ENCODE data around the gene ADAMTS15. TPM values are rescaled to one million over a fixed set of nuclear protein-coding genes. Genes with fewer than 3 reads are reported as not detected.

The ADAMTS15 gene
- total and polyA plus RNA-seq, 12 donors, result 0.68 to 3.7 (median 2.2) TPM

DNA sequence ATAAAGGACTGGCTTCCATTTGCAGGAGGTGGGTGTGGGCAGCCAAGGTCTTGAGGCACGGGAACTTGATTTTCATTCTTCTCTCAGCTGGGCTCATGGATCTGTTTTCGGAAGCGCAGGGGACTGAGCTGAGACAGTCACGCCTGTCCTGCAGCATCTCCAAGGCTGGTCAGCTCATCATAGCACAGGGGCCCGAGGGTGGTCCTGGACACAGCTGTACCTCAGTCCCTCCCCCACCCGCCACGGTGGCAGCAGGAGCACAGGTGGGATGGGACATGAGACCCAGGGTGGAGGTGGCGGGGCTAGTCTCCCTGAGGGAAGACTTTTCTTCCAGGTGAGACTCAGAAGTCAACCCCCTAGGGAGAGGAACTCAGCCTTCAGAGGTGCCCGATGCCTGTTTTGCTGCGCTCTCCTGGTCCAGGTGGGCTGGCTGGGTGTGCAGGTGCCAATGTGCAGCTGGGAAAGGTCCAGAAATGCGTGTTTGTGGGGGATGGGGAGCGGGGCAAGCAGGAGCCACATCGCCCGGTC lies 23.8 kb upstream of the ADAMTS15 start:
- TF ChIP-seq POLR2A (IDR thresholded peaks at IDR 0.05), result no peak
- TF ChIP-seq, protein P1, sequence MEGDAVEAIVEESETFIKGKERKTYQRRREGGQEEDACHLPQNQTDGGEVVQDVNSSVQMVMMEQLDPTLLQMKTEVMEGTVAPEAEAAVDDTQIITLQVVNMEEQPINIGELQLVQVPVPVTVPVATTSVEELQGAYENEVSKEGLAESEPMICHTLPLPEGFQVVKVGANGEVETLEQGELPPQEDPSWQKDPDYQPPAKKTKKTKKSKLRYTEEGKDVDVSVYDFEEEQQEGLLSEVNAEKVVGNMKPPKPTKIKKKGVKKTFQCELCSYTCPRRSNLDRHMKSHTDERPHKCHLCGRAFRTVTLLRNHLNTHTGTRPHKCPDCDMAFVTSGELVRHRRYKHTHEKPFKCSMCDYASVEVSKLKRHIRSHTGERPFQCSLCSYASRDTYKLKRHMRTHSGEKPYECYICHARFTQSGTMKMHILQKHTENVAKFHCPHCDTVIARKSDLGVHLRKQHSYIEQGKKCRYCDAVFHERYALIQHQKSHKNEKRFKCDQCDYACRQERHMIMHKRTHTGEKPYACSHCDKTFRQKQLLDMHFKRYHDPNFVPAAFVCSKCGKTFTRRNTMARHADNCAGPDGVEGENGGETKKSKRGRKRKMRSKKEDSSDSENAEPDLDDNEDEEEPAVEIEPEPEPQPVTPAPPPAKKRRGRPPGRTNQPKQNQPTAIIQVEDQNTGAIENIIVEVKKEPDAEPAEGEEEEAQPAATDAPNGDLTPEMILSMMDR (IDR thresholded peaks at IDR 0.05), result no peak
- H3K4me1 ChIP-seq (replicated peaks in 1 of 2), result peaks cover 6% of the 10 kb centered on the region in 2 donors
- H3K4me3 ChIP-seq, result no peak overlapping the region
- DNase-seq, result no peak
- intact Hi-C loops (cut with DNase I), result loop anchor here (5.0 kb wide), 1 partner anchor 212 kb away; no protein-coding TSS in a partner anchor
- WGBS, 4 donors, result 84 to 85% (median 84%) methylated on average over 10 to 14 of the region's 14 CpGs
- no peaks in the 10 kb centered on the region for H3K36me3 ChIP-seq (replicated peaks in 1 of 2)
- H3K27ac ChIP-seq, result no peak overlapping the region
- peaks cover 37% of the 10 kb centered on the region for H3K27me3 ChIP-seq
- no peaks in the 10 kb centered on the region for H3K9me3 ChIP-seq (replicated peaks in 1 of 3)

- intact Hi-C loops (cut with DNase I), result loop anchor here (5.0 kb wide), 1 partner anchor 213 kb away; no protein-coding TSS in a partner anchor
- peaks cover 6% of the 10 kb centered on the region in 2 donors for H3K4me1 ChIP-seq (replicated peaks in 1 of 2)
- H3K36me3 ChIP-seq (replicated peaks in 1 of 2), result no peaks in the 10 kb centered on the region
- TF ChIP-seq, protein P1 (IDR thresholded peaks at IDR 0.05), result no peak
- no peak overlapping the region for H3K4me3 ChIP-seq
- no peak for DNase-seq
- no peaks in the 10 kb centered on the region for H3K9me3 ChIP-seq (replicated peaks in 1 of 3)
- no peak overlapping the region for H3K27ac ChIP-seq
- peaks cover 41% of the 10 kb centered on the region for H3K27me3 ChIP-seq
- WGBS, 4 donors, result 65 to 72% (median 67%) methylated on average over 7 to 8 of the region's 8 CpGs
Observed at GRCh38 chr11:130425156-130425555, 23.3 kb upstream of the ADAMTS15 start.

DNA sequence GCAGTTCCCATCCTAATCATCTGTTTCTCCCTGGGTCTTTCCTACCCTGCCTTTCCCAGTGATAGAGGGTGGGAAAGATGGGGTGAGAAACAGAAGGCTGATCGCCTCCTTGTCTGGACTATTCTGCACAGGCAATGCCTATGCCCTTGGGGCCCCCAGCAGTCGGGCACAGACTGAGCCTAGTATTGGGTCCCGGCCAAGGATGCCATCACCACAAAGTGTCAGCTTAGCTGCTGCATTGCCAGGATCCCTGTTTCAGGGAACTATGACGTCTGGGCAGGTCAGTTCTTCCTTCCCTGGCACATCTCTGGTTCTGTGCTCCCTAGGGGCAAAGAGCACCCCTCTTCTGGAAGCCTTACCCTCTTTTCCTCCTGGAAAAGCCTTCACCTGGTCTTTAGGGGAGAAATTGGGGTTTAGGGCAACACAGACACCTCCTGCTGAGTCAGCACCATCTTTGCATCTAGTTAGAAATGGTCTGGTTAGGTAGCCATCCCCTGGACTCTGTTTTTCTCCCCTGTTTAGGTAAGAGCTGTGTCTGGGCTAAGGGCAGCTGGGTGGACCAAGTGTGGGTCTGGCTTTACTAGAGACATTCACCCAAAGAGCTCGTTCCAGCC lies 22.1 kb upstream of the ADAMTS15 start:
- intact Hi-C loops (cut with DNase I), result loop anchor here (5.0 kb wide), 1 partner anchor 214 kb away; no protein-coding TSS in a partner anchor
- no peak for DNase-seq
- H3K4me1 ChIP-seq (replicated peaks in 1 of 2), result peaks cover 6% of the 10 kb centered on the region in 2 donors
- H3K36me3 ChIP-seq (replicated peaks in 1 of 2), result no peaks in the 10 kb centered on the region
- no peak for TF ChIP-seq POLR2A (IDR thresholded peaks at IDR 0.05)
- TF ChIP-seq, protein P1 (IDR thresholded peaks at IDR 0.05), result no peak
- no peak overlapping the region for H3K27ac ChIP-seq
- H3K9me3 ChIP-seq (replicated peaks in 1 of 3), result no peaks in the 10 kb centered on the region
- WGBS, 4 donors, result 44 to 75% (median 61%) methylated on average over 1 to 5 of the region's 5 CpGs
- H3K27me3 ChIP-seq, result peaks cover 49% of the 10 kb centered on the region
- H3K4me3 ChIP-seq, result no peak overlapping the region

DNA sequence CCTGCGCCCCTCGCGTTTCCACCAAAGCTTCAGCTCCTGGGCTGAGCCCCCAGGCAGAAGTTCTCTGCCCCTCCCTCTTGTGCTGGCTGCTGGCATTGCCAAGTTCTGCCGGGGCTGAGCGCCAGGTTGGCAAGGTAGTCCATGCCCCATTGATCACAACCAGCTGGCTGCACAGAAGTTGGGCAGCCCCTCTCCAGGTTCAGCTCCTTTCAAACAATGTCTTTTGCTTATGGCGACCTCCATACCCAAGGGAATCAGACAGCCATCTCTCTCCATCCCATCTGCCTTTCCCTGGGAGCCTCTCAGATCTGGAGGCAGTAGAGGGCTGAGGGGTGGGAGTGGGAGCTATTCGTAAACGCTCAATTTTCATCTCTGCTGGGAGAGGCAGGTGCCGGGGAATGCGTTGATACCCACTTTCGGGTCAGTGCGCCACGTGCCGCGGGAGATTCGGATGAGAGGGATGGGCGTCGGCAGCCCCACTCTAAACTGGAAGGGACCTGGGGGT lies 21.6 kb upstream of the ADAMTS15 start:
- Histone ChIP-seq H3K27me3 (peaks cover 49% of the 10 kb centered on the region), H3K9me3 (replicated peaks in 1 of 3) (no peaks in the 10 kb centered on the region), H3K4me3 (no peak overlapping the region), H3K27ac (no peak overlapping the region), H3K4me1 (replicated peaks in 1 of 2) (peaks cover 6% of the 10 kb centered on the region in 2 donors), H3K36me3 (replicated peaks in 1 of 2) (no peaks in the 10 kb centered on the region)
- WGBS, 4 donors, result 39 to 51% (median 44%) methylated on average over 9 to 18 of the region's 18 CpGs
- no peak for TF ChIP-seq POLR2A (IDR thresholded peaks at IDR 0.05)
- TF ChIP-seq, protein P1 (IDR thresholded peaks at IDR 0.05), result no peak
- intact Hi-C loops (cut with DNase I), result loop anchor here (5.0 kb wide), 1 partner anchor 215 kb away; no protein-coding TSS in a partner anchor
- no peak for DNase-seq
